Ovary (tissue), 9 donors: Measurements from ENCODE around the gene PROSER3. TPM values are rescaled to one million over a fixed set of nuclear protein-coding genes. Genes with fewer than 3 reads are reported as not detected.
A peak's percentile ranks its signal among the peaks of the same experiment; 100 is the strongest.

Experiments used
- DNase-seq, 5 donors: peaks; one replicate each; pipeline ENCODE4 v3.0.0-alpha.2; 2019 to 2020
- H3K27ac ChIP-seq, 2 donors: fragments of 200-600 bp; one replicate each; pipeline versions ENCODE4 v1.5.1 to v1.8.0; 2019 to 2022
- H3K27me3 ChIP-seq: fragments of 200-600 bp; one replicate; pipeline ENCODE4 v1.8.0; 2022
- H3K36me3 ChIP-seq: fragments of 200-600 bp; sonication (generic); one replicate; pipeline ENCODE4 v1.5.1; 2019
- H3K4me1 ChIP-seq: one replicate; pipeline ENCODE4 v1.8.1; 2013; ENCODE audit warnings: mild to moderate bottlenecking, moderate library complexity; ENCODE audit not compliant: insufficient read depth
- H3K4me3 ChIP-seq: fragments of 200-600 bp; sonication (generic); one replicate; pipeline ENCODE4 v1.5.1; 2017
- H3K9me3 ChIP-seq, 2 donors: fragments of 200-600 bp in 1 of 2; sonication (generic) in 1 of 2; one replicate each; pipeline versions ENCODE4 v1.5.1 to v1.8.1; 2013 to 2019; ENCODE audit warnings: mild to moderate bottlenecking in 1 of 2, moderate library complexity in 1 of 2
- EP300 ChIP-seq: sonication (generic); formaldehyde crosslinking; IDR thresholded peaks from one replicate; pipeline ENCODE4 v1.6.1; 2017; ENCODE audit warnings: antibody characterized with exemption
- POLR2A ChIP-seq: fragments of 450-650 bp; IDR thresholded peaks from one replicate; pipeline ENCODE4 v1.6.1; 2017; ENCODE audit warnings: antibody characterized with exemption, mild to moderate bottlenecking, moderate library complexity
- WGBS, 3 donors: extraction: QIAGEN DNeasy Blood & Tissue Kit in 1 of 3; methylation state at CpG; one replicate each; pipeline versions ENCODE4 v1.1.5 to v1.1.7; 2013 to 2017; 5-methylcytosine and 5-hydroxymethylcytosine counted together
- intact Hi-C, 4 donors: fragments of 100-400 bp; cut with DNase I; formaldehyde crosslinking; loops; one replicate each; pipeline versions ENCODE4 v1.11.0 to v1.15.1; 2022 to 2023
- polyA plus RNA-seq, 2 donors: library from polyadenylated mRNA; stranded (reverse); fragments of 200-250 nt in 1 of 2; fragments of 350-450 nt in 1 of 2; fragmentation: Illumina TruSeq in 1 of 2; extraction: RNeasy Lipid Tissue Mini Kit (QIAGEN cat#74804) in 1 of 2; gene quantifications; one replicate each; pipeline ENCODE4 v1.2.3, GENCODE V29; 2013 to 2014
- total RNA-seq, 7 donors: library from RNA; depleted of rRNA in 2 of 7; stranded (reverse); fragments of >200 nt in 2 of 7; fragmentation: NEBNext Ultra II Directional in 3 of 7; extraction: Animal tissue kit (Norgen Biotek cat#: 25700) in 3 of 7; gene quantifications; one replicate each; pipeline versions ENCODE4 v1.1.0 to v1.2.4, GENCODE V29; 2016 to 2023
- TF ChIP-seq, protein P1 (sequence below), 3 donors: fragments of 450-650 bp in 2 of 3; fragments of 200-600 bp in 1 of 3; IDR thresholded peaks; one replicate each; pipeline versions ENCODE4 v1.5.1 to v1.8.0; 2016 to 2022; ENCODE audit warnings: antibody characterized with exemption in 3 of 3, mild to moderate bottlenecking in 1 of 3
- donor health status: DM: no; HTN: no; CAD: no; lungs with moderate emphysema.
- donor health status: DM: no; HTN: no; CAD: no.
- donor health status: Bipolar disorder and iron deficiency.
- donor health status: DM: yes; HTN: yes; CAD: no.
- donor health status: DM: no; HTN: no; CAD: no.
- donor health status: DM: yes; HTN: yes; CAD: no.

Gene PROSER3
- total and polyA plus RNA-seq, 9 donors: 3.3 to 59.0 (median 24.4) TPM

DNA sequence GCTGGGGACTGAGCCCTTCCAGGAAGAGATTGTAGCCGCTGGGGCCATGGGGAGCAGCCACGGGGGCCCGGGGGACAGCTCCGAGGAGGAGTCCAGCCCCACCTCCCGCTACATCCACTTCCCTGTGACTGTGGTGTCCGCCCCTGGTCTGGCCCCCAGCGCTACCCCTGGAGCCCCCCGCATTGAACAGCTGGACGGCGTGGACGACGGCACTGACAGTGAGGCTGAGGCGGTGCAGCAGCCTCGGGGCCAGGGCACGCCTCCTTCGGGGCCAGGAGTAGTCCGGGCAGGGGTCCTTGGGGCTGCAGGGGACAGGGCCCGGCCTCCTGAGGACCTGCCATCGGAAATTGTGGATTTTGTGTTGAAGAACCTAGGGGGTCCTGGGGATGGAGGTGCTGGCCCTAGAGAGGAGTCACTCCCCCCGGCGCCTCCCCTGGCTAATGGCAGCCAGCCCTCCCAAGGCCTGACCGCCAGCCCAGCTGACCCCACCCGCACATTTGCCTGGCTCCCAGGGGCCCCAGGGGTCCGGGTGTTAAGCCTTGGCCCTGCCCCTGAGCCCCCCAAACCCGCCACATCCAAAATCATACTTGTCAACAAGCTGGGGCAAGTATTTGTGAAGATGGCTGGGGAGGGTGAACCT lies 25.3 kb upstream of the PROSER3 start:
- Histone ChIP-seq H3K4me3 (no peak overlapping the region), H3K36me3 (no peaks in the 10 kb centered on the region), H3K9me3 (no peaks in the 10 kb centered on the region), H3K27ac (no peak overlapping the region), H3K27me3 (no peaks in the 10 kb centered on the region), H3K4me1 (no peaks in the 10 kb centered on the region)
- intact Hi-C loops: no loop called here
- WGBS, 3 donors: 79 to 83% (median 80%) methylated on average over 20 to 25 of the region's 25 CpGs
- peak in 2 of 5 donors; percentile 22 to 30 for DNase-seq
- no peak for TF ChIP-seq POLR2A
- TF ChIP-seq EP300: no peak
- TF ChIP-seq, protein P1, sequence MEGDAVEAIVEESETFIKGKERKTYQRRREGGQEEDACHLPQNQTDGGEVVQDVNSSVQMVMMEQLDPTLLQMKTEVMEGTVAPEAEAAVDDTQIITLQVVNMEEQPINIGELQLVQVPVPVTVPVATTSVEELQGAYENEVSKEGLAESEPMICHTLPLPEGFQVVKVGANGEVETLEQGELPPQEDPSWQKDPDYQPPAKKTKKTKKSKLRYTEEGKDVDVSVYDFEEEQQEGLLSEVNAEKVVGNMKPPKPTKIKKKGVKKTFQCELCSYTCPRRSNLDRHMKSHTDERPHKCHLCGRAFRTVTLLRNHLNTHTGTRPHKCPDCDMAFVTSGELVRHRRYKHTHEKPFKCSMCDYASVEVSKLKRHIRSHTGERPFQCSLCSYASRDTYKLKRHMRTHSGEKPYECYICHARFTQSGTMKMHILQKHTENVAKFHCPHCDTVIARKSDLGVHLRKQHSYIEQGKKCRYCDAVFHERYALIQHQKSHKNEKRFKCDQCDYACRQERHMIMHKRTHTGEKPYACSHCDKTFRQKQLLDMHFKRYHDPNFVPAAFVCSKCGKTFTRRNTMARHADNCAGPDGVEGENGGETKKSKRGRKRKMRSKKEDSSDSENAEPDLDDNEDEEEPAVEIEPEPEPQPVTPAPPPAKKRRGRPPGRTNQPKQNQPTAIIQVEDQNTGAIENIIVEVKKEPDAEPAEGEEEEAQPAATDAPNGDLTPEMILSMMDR (IDR thresholded peaks at IDR 0.05): no peak

DNA sequence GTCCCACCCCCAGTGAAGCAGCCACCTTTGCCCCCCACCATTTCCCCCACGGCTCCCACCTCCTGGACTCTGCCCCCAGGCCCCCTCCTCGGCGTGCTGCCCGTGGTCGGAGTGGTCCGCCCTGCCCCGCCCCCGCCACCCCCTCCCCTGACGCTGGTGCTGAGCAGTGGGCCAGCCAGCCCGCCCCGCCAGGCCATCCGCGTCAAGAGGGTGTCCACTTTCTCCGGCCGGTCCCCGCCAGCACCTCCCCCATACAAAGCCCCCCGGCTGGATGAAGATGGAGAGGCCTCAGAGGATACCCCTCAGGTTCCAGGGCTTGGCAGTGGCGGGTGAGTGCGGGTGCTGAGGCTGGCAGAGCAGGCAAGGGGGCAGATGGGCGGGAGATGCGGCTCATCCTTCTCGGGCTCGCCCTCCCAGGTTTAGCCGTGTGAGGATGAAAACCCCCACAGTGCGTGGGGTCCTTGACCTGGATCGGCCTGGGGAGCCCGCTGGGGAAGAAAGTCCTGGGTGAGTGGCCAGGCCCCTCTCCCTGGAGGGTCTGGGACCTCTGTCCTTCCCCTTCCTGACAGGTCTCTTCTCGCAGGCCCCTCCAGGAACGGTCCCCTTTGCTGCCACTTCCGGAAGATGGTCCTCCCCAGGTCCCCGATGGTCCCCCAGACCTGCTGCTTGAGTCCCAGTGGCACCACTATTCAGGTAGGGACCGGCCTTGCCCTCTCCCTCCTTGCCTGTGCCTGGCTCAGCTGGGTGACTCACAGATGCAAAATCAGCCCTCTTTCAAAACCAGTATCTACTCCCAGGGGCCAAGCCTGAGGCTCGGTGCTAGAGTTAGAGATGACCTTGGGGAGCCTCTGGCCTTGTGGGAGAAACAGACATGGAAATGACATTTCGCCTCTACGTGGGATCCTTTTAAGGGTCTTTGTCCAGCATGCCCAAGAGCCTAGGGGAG lies 24.5 kb upstream of the PROSER3 start:
- H3K4me1 ChIP-seq: no peaks in the 10 kb centered on the region
- no peaks in the 10 kb centered on the region for H3K36me3 ChIP-seq
- H3K27ac ChIP-seq: no peak overlapping the region
- H3K27me3 ChIP-seq: no peaks in the 10 kb centered on the region
- peak in 2 of 5 donors; percentile 26 to 35 for DNase-seq
- no peak for TF ChIP-seq POLR2A
- TF ChIP-seq, protein P1 (IDR thresholded peaks at IDR 0.05): no peak
- no peak for TF ChIP-seq EP300
- WGBS, 3 donors: 78 to 81% (median 78%) methylated on average over 23 to 35 of the region's 35 CpGs
- no peaks in the 10 kb centered on the region for H3K9me3 ChIP-seq
- intact Hi-C loops: no loop called here
- H3K4me3 ChIP-seq: no peak overlapping the region

DNA sequence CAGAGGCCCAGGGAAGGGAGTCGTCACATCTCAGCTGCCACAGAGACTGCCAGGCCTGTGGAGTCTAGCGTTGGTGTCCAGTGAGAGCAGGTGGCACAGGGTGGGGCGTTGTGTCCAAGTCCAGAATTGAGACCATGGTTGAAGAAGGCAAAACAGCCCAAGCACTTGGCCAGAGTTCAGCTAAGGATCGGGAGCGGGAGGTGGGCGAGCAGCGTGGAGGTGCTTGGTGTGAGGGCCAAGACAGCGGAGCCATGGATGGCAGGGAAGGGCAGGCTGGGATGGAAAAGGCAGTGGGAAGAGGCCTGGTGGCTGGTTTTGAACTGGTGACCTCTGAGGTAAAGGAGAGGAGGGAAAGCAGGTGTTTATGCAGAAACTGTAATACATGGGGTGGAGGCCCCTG lies 23.7 kb upstream of the PROSER3 start:
- H3K4me3 ChIP-seq: no peak overlapping the region
- DNase-seq: peak in 1 of 5 donors; percentile 31
- TF ChIP-seq, protein P1 (IDR thresholded peaks at IDR 0.05): no peak
- TF ChIP-seq EP300 (no peak), POLR2A (no peak)
- no peak overlapping the region for H3K27ac ChIP-seq
- H3K9me3 ChIP-seq: no peaks in the 10 kb centered on the region
- WGBS, 3 donors: 89 to 94% (median 90%) methylated on average over 8 of the region's 8 CpGs
- intact Hi-C loops: no loop called here
- no peaks in the 10 kb centered on the region for H3K27me3 ChIP-seq
- H3K4me1 ChIP-seq: no peaks in the 10 kb centered on the region
- H3K36me3 ChIP-seq: no peaks in the 10 kb centered on the region

DNA sequence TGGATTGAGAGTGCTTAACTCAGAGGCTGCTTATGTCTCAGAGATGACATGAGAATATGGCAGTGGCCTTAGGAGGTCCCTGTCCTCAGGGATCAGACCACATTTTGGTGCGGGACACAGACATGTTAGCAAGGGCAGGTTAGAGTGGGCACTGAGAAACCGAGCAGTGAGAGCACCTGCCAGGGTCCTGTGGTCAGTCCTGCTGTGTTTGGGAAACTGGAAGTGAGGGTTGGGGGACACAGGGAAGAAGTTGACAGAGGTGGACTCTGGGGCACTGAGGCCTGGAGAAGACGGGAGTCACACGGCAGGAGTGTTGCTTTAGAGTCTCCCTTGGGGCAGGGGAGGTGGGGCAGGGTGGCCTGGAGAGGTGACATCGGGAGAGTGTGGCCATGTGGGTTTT lies 23.1 kb upstream of the PROSER3 start:
- no peaks in the 10 kb centered on the region for H3K27me3 ChIP-seq
- no peak for DNase-seq
- no peaks in the 10 kb centered on the region for H3K36me3 ChIP-seq

More for the DNA sequence above, 23.1 kb upstream of the PROSER3 start:
- Histone ChIP-seq H3K9me3 (no peaks in the 10 kb centered on the region), H3K4me1 (peaks cover 4% of the 10 kb centered on the region), H3K4me3 (no peak overlapping the region), H3K27ac (no peak overlapping the region)
- TF ChIP-seq EP300: no peak
- TF ChIP-seq, protein P1 (IDR thresholded peaks at IDR 0.05): no peak
- no peak for TF ChIP-seq POLR2A
- intact Hi-C loops: no loop called here
- 69 to 83% (median 80%) methylated on average over 5 of the region's 5 CpGs for WGBS, 3 donors
